K562 (cell line): Measurements from ENCODE around the gene TRIM4.

Experiments used
- CEBPB ChIP-seq: fragments of 450-650 bp; IDR thresholded peaks from 2 replicates; pipeline ENCODE4 v1.6.1; 2016; ENCODE audit warnings: missing genetic modification characterization, missing compliant biosample characterization
- KAT7 ChIP-seq: sonication (generic); formaldehyde crosslinking; IDR thresholded peaks from 2 replicates; pipeline ENCODE4 v1.8.0; 2022; ENCODE audit warnings: missing genetic modification reagents, mild to moderate bottlenecking, borderline replicate concordance
- POLR2A ChIP-seq: fragments of 450-650 bp; conservative IDR thresholded peaks from 2 replicates; pipeline ENCODE4 v1.6.1; 2016
- TF ChIP-seq, protein P1 (sequence below): fragments of 250-450 bp; sonication (Bioruptor Pico); IDR thresholded peaks from 2 replicates; pipeline ENCODE4 v1.5.1; 2021; ENCODE audit warnings: mild to moderate bottlenecking

DNA sequence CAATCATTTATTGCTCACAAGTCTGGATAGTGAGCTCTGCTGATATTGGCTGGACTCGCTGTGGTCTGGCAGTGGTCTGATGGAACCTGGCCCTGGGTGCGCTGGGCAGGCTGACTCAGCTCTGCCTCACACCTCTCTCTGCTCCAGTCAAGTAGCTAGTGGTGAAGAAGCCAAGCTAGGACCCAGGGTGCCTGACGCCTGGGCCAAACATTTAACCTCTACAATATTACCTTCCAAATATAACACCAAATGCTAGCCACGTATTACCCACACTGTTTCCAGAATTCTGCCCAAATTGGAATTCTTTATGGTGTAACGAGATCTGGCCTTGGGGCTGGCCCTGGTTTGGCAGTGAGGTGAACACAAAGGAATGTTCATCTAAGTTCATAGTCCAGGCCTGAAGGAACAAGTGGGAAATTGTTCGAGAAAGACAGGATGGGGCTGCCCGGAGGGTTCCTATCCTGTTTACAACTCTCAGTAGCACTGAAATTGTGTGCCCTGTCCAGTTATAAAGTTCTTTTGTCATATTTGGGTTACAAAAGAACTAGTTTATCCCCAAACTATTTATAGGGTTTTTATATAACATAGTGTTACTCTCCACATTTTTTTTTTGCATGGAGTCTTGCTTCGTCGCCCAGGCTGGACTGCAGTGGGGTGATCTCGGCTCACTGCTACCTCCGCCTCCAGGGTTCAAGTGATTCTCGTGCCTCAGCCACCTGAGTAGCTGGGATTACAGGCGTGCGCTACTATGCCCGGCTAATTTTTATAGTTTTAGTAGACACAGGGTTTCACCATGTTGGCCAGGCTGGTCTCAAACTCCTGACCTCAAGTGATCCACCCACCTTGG, 58.8 kb downstream of the TRIM4 start:
- TF ChIP-seq, protein P1, sequence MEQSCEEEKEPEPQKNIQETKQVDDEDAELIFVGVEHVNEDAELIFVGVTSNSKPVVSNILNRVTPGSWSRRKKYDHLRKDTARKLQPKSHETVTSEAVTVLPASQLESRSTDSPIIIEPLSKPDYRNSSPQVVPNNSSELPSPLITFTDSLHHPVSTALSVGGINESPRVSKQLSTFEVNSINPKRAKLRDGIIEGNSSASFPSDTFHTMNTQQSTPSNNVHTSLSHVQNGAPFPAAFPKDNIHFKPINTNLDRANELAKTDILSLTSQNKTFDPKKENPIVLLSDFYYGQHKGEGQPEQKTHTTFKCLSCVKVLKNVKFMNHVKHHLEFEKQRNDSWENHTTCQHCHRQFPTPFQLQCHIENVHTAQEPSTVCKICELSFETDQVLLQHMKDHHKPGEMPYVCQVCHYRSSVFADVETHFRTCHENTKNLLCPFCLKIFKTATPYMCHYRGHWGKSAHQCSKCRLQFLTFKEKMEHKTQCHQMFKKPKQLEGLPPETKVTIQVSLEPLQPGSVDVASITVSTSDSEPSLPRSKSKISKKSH (CRISPR knock-in tag): no peak
- TF ChIP-seq KAT7 (CRISPR knock-in tag): no peak
- TF ChIP-seq POLR2A: no peak
- TF ChIP-seq CEBPB (tag): no peak
